ENCODE data around the gene FOLR3. TPM values are rescaled to one million over a fixed set of nuclear protein-coding genes. Genes with fewer than 3 reads are reported as not detected.

FOLR3 gene
- total RNA-seq, 1 experiment from 2014 or later = not detected

GRCh38 chr11:72177656-72178055 is 42.1 kb downstream of the FOLR3 start:
- no TSS peak for BruUV-seq (replicated peaks)
- ChIA-PET CTCF (no interaction called here), RAD21 (ENCODE audit: low non-redundant PET in 1 of 2, low total read pairs in 2 of 2, uncharacterized antibody in 2 of 2, unreplicated experiment in 2 of 2) (no interaction called here), POLR2A (no interaction called here)
- H3K79me2 ChIP-seq (ENCODE audit: insufficient read depth, low read length) = no peaks in the 10 kb centered on the region
- no peaks in the 10 kb centered on the region for H3K9me2 ChIP-seq (ENCODE audit: insufficient read depth)
- no peak overlapping the region for H2AFZ ChIP-seq (ENCODE audit: low read depth, low read length, poor library complexity, severe bottlenecking)
- no peak overlapping the region for H3K27ac ChIP-seq (ENCODE audit: low read depth, low read length)
- H3K27me3 ChIP-seq (ENCODE audit: insufficient read depth, low read length) = peaks cover 7% of the 10 kb centered on the region; the same call in 1 of the 2 replicates
- no peaks in the 10 kb centered on the region for H4K20me1 ChIP-seq (ENCODE audit: insufficient read depth)
- TF ChIP-seq ATF3 (IDR thresholded peaks at IDR 0.05) = no peak
- no peak for TF ChIP-seq SP1 (IDR thresholded peaks at IDR 0.05; ENCODE audit: low read depth)
- no peak for TF ChIP-seq ZBTB33 (IDR thresholded peaks at IDR 0.05; ENCODE audit: extremely low read depth, insufficient replicate concordance, low read length)
- TF ChIP-seq ZFX (IDR thresholded peaks at IDR 0.05) = no peak
- no peaks in the 10 kb centered on the region for H3K4me1 ChIP-seq (ENCODE audit: control insufficient read depth in 1 of 2, insufficient read depth in 2 of 2, low read length in 2 of 2)
- H3K4me2 ChIP-seq (ENCODE audit: low read length) = no peak overlapping the region
- DNase-seq (ENCODE audit: low read depth, low spot score) (no peak), ATAC-seq (no peak)
- H3K36me3 ChIP-seq (ENCODE audit: control insufficient read depth in 1 of 2, insufficient read depth in 2 of 2, low read length in 2 of 2) = no peaks in the 10 kb centered on the region
- no peak overlapping the region for H3K4me3 ChIP-seq (replicated peaks in 1 of 2; ENCODE audit: low read depth in 1 of 2, low read length in 2 of 2)
- intact Hi-C loops (cut with micrococcal nuclease) = no loop called here
- no peaks in the 10 kb centered on the region for H3K9me3 ChIP-seq (ENCODE audit: control insufficient read depth in 1 of 2, insufficient read depth in 1 of 2, low read depth in 1 of 2, low read length in 2 of 2)
- no peak overlapping the region for H3K9ac ChIP-seq (ENCODE audit: low read length)

GRCh38 chr11:72179049-72179803 is 43.7 kb downstream of the FOLR3 start:
- POLR2A ChIA-PET = interaction anchor here (0.7 kb wide), 1 partner anchor 150 kb away, joined by 3 read pairs; no protein-coding TSS in a partner anchor

More at GRCh38 chr11:72179049-72179803, 43.7 kb downstream of the FOLR3 start:
- CTCF ChIA-PET = no interaction called here
- Histone ChIP-seq H3K9me3 (ENCODE audit: control insufficient read depth in 1 of 2, insufficient read depth in 1 of 2, low read depth in 1 of 2, low read length in 2 of 2) (no peaks in the 10 kb centered on the region), H3K27ac (ENCODE audit: low read depth, low read length) (no peak overlapping the region), H3K4me2 (ENCODE audit: low read length) (no peak overlapping the region), H2AFZ (ENCODE audit: low read depth, low read length, poor library complexity, severe bottlenecking) (no peak overlapping the region), H3K27me3 (ENCODE audit: insufficient read depth, low read length) (peaks cover 7% of the 10 kb centered on the region; the same call in 1 of the 2 replicates), H3K36me3 (ENCODE audit: control insufficient read depth in 1 of 2, insufficient read depth in 2 of 2, low read length in 2 of 2) (no peaks in the 10 kb centered on the region), H3K79me2 (ENCODE audit: insufficient read depth, low read length) (no peaks in the 10 kb centered on the region), H3K9me2 (ENCODE audit: insufficient read depth) (no peaks in the 10 kb centered on the region), H4K20me1 (ENCODE audit: insufficient read depth) (no peaks in the 10 kb centered on the region), H3K9ac (ENCODE audit: low read length) (no peak overlapping the region), H3K4me3 (replicated peaks in 1 of 2; ENCODE audit: low read depth in 1 of 2, low read length in 2 of 2) (no peak overlapping the region), H3K4me1 (ENCODE audit: control insufficient read depth in 1 of 2, insufficient read depth in 2 of 2, low read length in 2 of 2) (peaks cover 0 to 8% of the 10 kb centered on the region in 2 experiments; a peak in 2 of 4 replicates)
- ATAC-seq (no peak), DNase-seq (ENCODE audit: low read depth, low spot score) (no peak)
- RAD21 ChIA-PET (ENCODE audit: low non-redundant PET in 1 of 2, low total read pairs in 2 of 2, uncharacterized antibody in 2 of 2, unreplicated experiment in 2 of 2) = no interaction called here
- TF ChIP-seq ZNF274 (IDR thresholded peaks at IDR 0.05; ENCODE audit: low read depth, low read length) = no peak
- no peak for TF ChIP-seq ZFX (IDR thresholded peaks at IDR 0.05)
- intact Hi-C loops (cut with micrococcal nuclease) = no loop called here
- no TSS peak for BruUV-seq (replicated peaks)

All from HCT116 (cell line).